ENCODE data around the gene SCUBE2.
"Not testable (repeated sequence)": the region's sequence is repeated elsewhere in the genome, so short reads cannot be mapped to it uniquely, and the experiment has no call there.

Gene SCUBE2

DNA sequence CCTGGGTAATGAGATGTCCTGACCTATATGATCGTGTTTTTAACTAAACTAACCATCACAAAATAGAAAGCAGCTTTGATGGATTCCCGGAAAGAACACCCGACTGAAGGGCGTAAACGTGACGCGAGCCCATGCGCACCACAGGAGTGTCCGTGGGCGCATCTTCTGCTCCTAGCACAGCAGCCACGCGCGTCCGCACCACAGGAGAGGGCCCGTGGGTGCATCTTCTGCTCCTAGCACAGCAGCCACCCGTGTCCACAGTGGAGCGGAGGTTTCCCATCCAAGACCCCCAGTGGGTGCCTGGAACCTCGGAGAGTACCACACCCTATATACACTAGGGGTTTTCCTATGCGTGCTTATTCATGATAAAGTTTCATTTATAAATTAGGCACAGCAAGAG, 51.5 kb downstream of the SCUBE2 start:
- DNase-seq: no peak

DNA sequence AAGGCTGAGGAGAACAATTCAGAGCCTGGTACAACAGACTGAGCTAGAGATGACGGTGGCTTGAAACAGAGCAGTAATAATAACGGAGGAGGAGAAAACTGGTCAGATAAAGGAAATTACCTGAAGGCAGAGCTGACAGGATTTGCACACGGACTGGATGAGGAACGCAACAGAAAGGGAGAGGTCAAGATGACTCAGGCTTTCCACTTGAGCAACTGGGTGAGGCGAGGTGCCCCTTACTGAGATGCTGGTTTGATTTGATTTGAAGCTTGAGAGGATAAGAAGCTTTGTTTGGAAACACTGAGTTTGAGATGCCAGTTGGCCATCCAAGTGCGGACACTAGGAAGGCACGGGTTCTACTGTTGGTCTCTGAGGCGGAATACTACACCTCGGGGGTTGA, 52.2 kb downstream of the SCUBE2 start:
- DNase-seq: no peak

GRCh38 chr11:9038541-9038940, 52.9 kb downstream of the SCUBE2 start:
- no peak for DNase-seq

DNA sequence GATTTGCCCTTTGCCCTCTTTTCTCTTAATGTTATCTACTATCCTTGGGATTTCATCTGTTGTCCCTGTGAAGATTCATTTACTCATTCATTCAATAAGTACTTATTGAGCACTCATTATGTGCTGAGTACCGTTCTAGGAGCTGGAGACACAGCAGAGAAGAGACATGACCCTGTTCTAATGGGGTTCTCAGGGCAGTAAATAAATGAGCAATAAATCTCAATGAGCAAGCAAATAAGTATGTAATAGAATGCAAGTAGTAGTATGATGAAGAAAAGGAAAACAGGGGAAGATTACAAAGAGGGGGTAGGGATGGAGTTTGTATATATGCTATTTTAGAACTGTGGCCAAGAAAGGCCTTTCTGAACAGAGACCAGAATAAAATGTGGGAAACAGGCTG, 53.4 kb downstream of the SCUBE2 start:
- no peak for DNase-seq

GRCh38 chr11:9037046-9037780, 54.2 kb downstream of the SCUBE2 start:
- DNase-seq: no peak

DNA sequence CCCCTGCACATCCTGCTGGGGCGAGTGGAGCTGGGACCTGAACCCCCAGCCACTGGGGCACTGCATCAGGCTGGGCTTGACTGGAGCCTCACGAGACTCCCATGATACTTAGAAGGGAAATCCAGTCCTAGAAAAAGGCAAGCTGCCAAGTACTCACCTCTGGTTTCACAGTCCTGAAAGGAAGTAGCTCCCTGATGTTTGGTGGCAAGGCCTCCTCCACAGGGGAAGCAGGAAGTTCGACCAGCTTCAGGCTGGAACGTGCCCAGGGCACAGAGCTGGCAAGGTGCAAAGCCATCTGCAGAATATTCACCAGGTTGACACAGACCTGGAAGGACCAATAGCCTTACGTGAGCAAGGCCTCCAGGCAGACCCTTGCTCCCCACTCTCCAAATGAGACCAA, 60.8 kb downstream of the SCUBE2 start:
- DNase-seq: no peak

GRCh38 chr11:9029422-9029821, 62.0 kb downstream of the SCUBE2 start:
- DNase-seq: no peak

- DNase-seq: no peak
Observed at GRCh38 chr11:9028581-9028980, 62.8 kb downstream of the SCUBE2 start.

GRCh38 chr11:9025101-9025850, 66.1 kb downstream of the SCUBE2 start:
- DNase-seq: no peak

DNA sequence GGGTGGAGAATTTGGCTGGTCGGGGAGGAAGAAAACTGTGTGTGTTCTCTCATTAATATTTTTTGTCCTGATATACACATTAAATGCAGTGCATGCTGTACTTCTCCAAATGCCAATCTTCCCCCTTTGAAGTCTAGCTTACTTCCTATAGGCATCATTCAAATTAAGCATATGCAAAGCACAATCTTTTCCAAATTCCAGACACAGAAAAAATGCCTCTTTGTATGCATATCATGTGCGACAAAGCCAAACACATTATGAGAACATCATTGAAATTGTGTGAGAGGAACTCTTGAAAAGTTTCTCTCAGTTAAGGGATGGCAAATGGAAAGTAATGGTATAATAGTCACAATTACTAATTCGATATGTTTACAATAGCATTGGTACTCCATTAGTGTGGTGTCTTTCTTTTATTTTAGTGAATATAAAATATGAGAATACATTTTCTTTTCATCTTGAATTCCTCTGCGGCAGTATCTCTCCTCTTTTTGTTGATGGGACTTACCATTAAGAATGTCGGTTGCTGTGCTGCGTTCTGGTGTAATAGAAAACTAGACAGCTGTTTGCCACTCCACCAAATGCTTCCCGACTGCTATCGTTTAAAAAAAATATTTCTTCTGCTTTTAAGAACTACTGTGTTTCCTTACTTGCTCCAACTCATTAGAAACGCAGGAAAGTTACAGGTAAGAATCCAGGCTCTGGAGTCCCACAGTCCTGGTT, 68.3 kb downstream of the SCUBE2 start:
- no peak for DNase-seq

GRCh38 chr11:9020916-9021315, 70.5 kb downstream of the SCUBE2 start:
- DNase-seq: no peak

DNA sequence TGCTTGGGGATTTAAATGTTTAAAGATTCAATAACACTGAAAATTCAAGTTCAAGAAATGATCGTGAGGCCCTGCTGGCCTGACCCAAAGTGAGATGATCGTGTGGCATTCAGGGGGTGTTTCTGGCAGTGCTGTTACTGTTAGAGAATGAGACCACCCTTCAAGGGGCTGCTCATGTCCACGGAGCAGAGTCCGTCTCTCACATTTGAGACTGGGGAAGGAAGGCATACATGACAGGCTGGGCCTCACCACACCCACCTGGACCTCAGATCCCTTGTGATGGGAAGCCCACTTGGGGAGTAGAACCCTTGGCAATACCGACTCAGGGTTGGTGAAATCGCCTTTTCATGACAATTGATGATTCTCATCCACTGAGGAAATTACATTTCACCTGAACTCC, 71.5 kb downstream of the SCUBE2 start:
- no peak for DNase-seq

DNA sequence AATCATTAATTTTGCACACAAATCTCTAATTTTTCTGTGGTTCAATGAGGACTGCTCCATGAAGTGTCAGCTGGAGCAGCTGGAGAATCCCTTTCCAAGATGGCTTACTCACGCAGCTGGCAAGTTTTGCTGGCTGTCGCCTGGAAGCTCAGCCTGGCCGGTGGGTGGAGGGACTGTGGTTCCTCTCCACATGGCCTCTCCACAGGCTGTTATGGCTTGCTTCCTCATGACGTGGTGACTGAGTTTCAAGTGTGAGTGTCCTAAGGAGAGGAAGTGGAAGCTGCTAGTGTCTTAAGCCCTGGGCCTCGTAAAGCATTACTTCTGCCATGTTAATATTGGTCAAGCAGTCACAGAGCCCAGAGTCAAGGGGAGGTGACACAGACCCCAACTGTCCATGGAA, 73.6 kb downstream of the SCUBE2 start:
- no peak for DNase-seq

DNA sequence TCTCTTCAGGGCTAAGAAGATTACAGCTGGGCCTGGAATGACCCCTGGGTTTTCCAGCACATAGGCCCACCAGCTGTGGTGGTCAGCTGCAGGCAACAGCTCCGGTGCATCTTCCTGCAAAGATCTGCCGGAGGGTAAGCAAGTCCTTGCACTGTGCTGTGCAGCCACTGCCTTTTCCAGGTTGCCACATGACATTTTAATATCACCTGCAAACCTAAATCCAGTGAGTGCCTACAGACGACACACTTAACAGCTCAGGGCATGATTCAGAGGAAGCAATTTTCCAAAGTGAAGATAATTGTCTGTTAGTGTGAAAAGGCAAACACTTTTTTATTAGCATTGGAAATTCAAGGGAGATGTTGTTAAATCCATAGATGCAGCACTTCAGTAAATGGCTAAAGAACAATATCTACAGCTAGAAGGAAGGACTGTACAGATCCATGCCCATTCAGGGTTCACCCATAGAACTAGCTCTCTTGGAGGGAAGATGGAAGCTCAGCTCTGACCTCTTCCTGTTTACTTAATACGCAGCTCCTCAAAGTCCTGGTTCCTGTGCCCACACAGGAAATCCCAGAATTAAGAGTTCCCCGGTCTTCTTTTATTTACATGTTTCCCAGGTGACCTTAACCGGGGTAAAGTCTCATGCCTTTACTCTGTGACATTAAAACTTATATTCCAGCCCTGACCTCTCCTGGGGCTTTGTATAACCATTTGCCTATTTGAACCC, 74.3 kb downstream of the SCUBE2 start:
- no peak for DNase-seq

DNA sequence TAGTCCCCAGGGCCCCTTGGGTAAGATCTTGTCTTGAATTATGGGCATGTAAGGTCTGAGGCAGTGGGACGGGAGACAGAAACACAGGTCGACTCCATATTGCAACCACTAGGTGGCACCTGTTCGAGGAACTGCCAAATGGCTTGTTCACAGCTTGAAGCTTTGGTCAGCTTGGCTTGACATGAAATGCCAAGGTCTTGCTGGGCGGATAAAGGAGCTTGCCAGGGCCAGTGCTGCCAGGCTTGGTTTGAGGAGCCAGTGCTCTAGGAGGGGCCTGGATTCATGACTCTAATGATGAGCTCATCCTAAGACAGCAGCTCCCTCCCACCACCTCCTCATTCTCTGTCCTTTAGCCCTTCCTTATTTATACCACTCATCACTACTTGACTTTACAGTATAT, 75.7 kb downstream of the SCUBE2 start:
- no peak for DNase-seq

GRCh38 chr11:9014826-9015225, 76.6 kb downstream of the SCUBE2 start:
- DNase-seq: no peak

GRCh38 chr11:9013373-9013772, 78.0 kb downstream of the SCUBE2 start:
- DNase-seq: no peak

DNA sequence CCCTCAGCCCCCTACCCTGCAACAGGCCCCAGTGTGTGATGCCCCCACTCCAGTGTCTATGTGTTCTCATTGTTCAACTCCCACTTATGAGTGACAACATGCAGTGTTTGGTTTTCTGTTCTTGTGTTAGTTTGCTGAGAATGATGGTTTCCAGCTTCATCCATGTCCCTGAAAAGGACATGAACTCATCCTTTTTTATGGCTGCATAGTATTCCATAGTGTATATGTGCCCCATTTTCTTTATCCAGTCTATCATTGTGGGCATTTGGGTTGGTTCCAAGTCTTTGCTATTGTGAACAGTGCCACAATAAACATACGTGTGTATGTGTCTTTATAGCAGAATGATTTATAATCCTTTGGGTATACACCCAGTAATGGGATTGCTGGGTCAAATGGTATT, 81.9 kb downstream of the SCUBE2 start:
- DNase-seq: not testable (repeated sequence)

DNA sequence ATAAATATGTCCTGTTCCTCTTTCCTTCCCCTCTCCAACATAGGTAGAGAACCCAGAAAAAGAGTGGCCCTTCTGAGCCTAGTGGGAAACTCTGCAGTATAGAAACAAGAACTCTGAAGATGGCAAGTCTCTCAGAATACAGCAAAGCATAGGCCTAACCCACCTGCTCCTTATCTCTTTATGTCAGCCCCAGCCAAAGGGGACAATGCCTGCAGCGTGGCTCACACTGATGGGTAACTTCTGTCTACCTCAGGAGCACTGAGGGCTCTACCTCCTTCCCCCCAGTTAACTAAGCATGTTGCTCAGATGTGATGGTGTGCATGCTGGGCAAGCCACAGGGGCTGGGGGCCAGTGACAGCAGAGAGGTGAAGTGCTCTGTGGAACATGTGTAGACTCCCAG, 82.7 kb downstream of the SCUBE2 start:
- no peak for DNase-seq

GRCh38 chr11:9008011-9008550, 83.3 kb downstream of the SCUBE2 start:
- DNase-seq: no peak

DNA sequence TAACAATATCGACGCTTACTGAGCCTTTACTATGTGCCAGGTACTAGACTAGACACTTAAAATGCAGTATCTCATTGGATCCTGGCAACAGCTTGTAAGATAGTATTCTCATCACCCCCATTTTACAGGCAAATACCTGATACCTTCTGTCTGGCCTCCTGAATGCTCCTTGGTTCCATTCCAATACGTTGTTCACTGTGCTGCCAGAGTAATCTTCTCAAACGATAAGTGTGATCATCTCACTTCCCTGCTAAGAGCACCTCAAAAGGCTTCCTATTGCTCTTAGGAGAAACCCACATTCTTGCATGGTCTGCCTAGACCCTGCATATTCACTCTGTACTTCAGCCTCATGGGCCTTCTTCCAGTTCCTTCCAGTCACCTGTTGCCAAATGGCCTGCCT, 86.3 kb downstream of the SCUBE2 start:
- no peak for DNase-seq

GRCh38 chr11:9004183-9004926, 87.0 kb downstream of the SCUBE2 start:
- DNase-seq: no peak

All from NCI-H524 treated with DMSO at 0.1 percent for 48 hours (cell line).